Endothelial cell of umbilical vein (primary cell): ENCODE data around the gene PRDM10. TPM values are rescaled to one million over a fixed set of nuclear protein-coding genes. Genes with fewer than 3 reads are reported as not detected.

Experiments used
- BruUV-seq: library from RNA; stranded (reverse); fragments of 400-500 nt; replicated peaks from 2 replicates; lab custom pipeline; 2021; lab: Mats Ljungman, UMichigan
- CTCF ChIA-PET: fragments of 300-600, 350-600 bp; sonication (Branson Sonifier 250); formaldehyde crosslinking; loops from one replicate; lab custom pipeline; 2021; ENCODE audit warnings: antibody characterized with exemption, inconsistent platforms; lab: Charles Lee
- POLR2A ChIA-PET: fragments of 300-600, 350-600 bp; sonication (Branson Sonifier 250); formaldehyde crosslinking; loops from one replicate; lab custom pipeline; 2021; ENCODE audit warnings: antibody characterized with exemption, inconsistent platforms; lab: Charles Lee
- DNase-seq: peaks from one replicate; pipeline ENCODE4 v3.0.0-alpha.2; 2011; ENCODE audit warnings: low read depth, low spot score
- FAIRE-seq: peaks from 2 replicates; lab custom pipeline; 2011; peaks lifted over from hg19 to GRCh38; lab: Jason Lieb, UNC
- H2AFZ ChIP-seq: 2 replicates; pipeline ENCODE4 v1.6.0; 2012; ENCODE audit warnings: low read depth, low read length, control low read depth, inconsistent platforms
- H3K27ac ChIP-seq: 2 replicates; pipeline ENCODE4 v1.5.1; 2011; ENCODE audit warnings: low read depth, mild to moderate bottlenecking, control low read depth, low read length, moderate library complexity; ENCODE audit not compliant: insufficient read depth
- H3K27me3 ChIP-seq, 2 experiments: 2 replicates each; pipeline versions ENCODE4 v1.6.0 to v1.6.1; 2011; ENCODE audit warnings: low read length in 2 of 2, mixed read lengths in 1 of 2; ENCODE audit not compliant: control insufficient read depth in 2 of 2, insufficient read depth in 2 of 2
- H3K36me3 ChIP-seq, 2 experiments: 2 replicates in 1 of 2; 3 replicates in 1 of 2; pipeline ENCODE4 v1.5.1; 2011; ENCODE audit warnings: low read length in 2 of 2, mild to moderate bottlenecking in 1 of 2, moderate library complexity in 1 of 2; ENCODE audit not compliant: control insufficient read depth in 2 of 2, insufficient read depth in 2 of 2; ENCODE audit errors: extremely low read depth in 1 of 2
- H3K4me1 ChIP-seq: 3 replicates; pipeline ENCODE4 v1.5.1; 2011; ENCODE audit warnings: mild to moderate bottlenecking, low read length; ENCODE audit not compliant: control insufficient read depth, insufficient read depth; ENCODE audit errors: extremely low read depth
- H3K4me2 ChIP-seq: 2 replicates; pipeline ENCODE4 v1.6.1; 2011; ENCODE audit warnings: low read length, control low read depth, mixed read lengths; ENCODE audit not compliant: insufficient read depth
- H3K4me3 ChIP-seq, 3 experiments: fragments of 200-600 bp in 1 of 3; sonication (generic), shearing (Covaris generic) in 1 of 3; replicated peaks in 1 of 3; 2 replicates each; pipeline ENCODE4 v1.5.1; 2011 to 2016; ENCODE audit warnings: control low read depth in 3 of 3, low read length in 3 of 3, mild to moderate bottlenecking in 2 of 3, inconsistent platforms in 1 of 3, low read depth in 1 of 3, moderate library complexity in 1 of 3; ENCODE audit not compliant: insufficient read depth in 1 of 3
- H3K79me2 ChIP-seq: 2 replicates; pipeline ENCODE4 v1.6.0; 2012; ENCODE audit warnings: low read length, inconsistent platforms; ENCODE audit not compliant: control insufficient read depth, insufficient read depth
- H3K9ac ChIP-seq: replicated peaks from 2 replicates; pipeline ENCODE3; 2011; ENCODE audit warnings: low read length, control low read depth; ENCODE audit not compliant: insufficient read depth; ENCODE audit errors: extremely low read depth
- H3K9me1 ChIP-seq: replicated peaks from 3 replicates; pipeline ENCODE4 v1.6.0; 2011; ENCODE audit warnings: mild to moderate bottlenecking, low read length; ENCODE audit not compliant: control insufficient read depth, insufficient read depth; ENCODE audit errors: extremely low read depth
- H3K9me3 ChIP-seq: replicated peaks from 2 replicates; pipeline ENCODE4 v1.5.1; 2012; ENCODE audit warnings: low read length, inconsistent platforms; ENCODE audit not compliant: control insufficient read depth, insufficient read depth
- H4K20me1 ChIP-seq: replicated peaks from 2 replicates; pipeline ENCODE3; 2011; ENCODE audit warnings: mild to moderate bottlenecking, low read length; ENCODE audit not compliant: control insufficient read depth, insufficient read depth; ENCODE audit errors: extremely low read depth
- CTCF ChIP-seq, 2 donors: IDR thresholded peaks; 1 replicate in 1 of 2; 2 replicates in 1 of 2; pipeline ENCODE4 v1.5.1; 2011; ENCODE audit warnings: low read length in 2 of 2, mild to moderate bottlenecking in 2 of 2, moderate library complexity in 2 of 2, control low read depth in 1 of 2, inconsistent platforms in 1 of 2, low read depth in 1 of 2; ENCODE audit not compliant: insufficient read depth in 1 of 2; ENCODE audit errors: extremely low read depth in 1 of 2
- EZH2 ChIP-seq: IDR thresholded peaks from 2 replicates; pipeline ENCODE4 v1.6.1; 2012; ENCODE audit warnings: borderline replicate concordance, low read depth, mild to moderate bottlenecking, moderate library complexity, low read length, inconsistent platforms; ENCODE audit not compliant: severe bottlenecking
- FOS ChIP-seq: IDR thresholded peaks from 2 replicates; pipeline ENCODE4 v1.6.1; 2011; ENCODE audit warnings: mild to moderate bottlenecking, low read length, moderate library complexity, borderline replicate concordance; ENCODE audit not compliant: insufficient read depth
- GATA2 ChIP-seq: IDR thresholded peaks from 2 replicates; pipeline ENCODE4 v1.7.0; 2011; ENCODE audit warnings: low read depth, mild to moderate bottlenecking, moderate library complexity, mixed read lengths, low read length; ENCODE audit not compliant: insufficient read length, insufficient read depth
- JUN ChIP-seq: IDR thresholded peaks from 2 replicates; pipeline ENCODE4 v1.6.1; 2011; ENCODE audit warnings: borderline replicate concordance, low read depth; ENCODE audit not compliant: insufficient read length, insufficient read depth
- MAX ChIP-seq: IDR thresholded peaks from 2 replicates; pipeline ENCODE4 v1.6.1; 2011; ENCODE audit not compliant: insufficient read depth, insufficient read length
- MYC ChIP-seq: IDR thresholded peaks from one replicate; pipeline ENCODE4 v1.6.1; 2011; ENCODE audit warnings: mild to moderate bottlenecking, low read depth, low read length
- POLR2A ChIP-seq: IDR thresholded peaks from 2 replicates; pipeline ENCODE4 v1.6.1; 2012; ENCODE audit warnings: low read depth, mild to moderate bottlenecking, control low read depth, low read length
- POLR2AphosphoS5 ChIP-seq: IDR thresholded peaks from 2 replicates; pipeline ENCODE4 v1.6.1; 2012; ENCODE audit warnings: low read depth, mild to moderate bottlenecking, control low read depth, low read length, moderate library complexity; ENCODE audit not compliant: insufficient read depth
- dilution Hi-C: fragments of 300-500 bp; cut with MboI; formaldehyde crosslinking; loops from one replicate; pipeline ENCODE4 v1.15.0; 2019; ENCODE audit warnings: low sequenced_read_pairs; ENCODE audit not compliant: extremely low pct_ligation_motif_present
- intact Hi-C: fragments of 100-400 bp; cut with micrococcal nuclease; formaldehyde crosslinking; loops from one replicate; pipeline ENCODE4 v1.10.0; 2022
- polyA plus RNA-seq, 4 experiments: library from polyadenylated mRNA; depleted of rRNA in 3 of 4; stranded (reverse) in 3 of 4; unstranded in 1 of 4; fragments of >200 nt; gene quantifications; 2 replicates each; pipeline versions ENCODE4 v1.2.1 to v1.2.3, GENCODE V29; 2011 to 2012; ENCODE audit warnings: missing spikeins in 1 of 4
- total RNA-seq: library from RNA; stranded (reverse); gene quantifications from 2 replicates; pipeline ENCODE4 v1.2.3, GENCODE V29; 2021

PRDM10 gene
- total and polyA plus RNA-seq, 2 donors (not counting 3 experiments of a cell fraction or from before 2014, with no cell fraction given): 9.6 to 13.0 TPM

GRCh38 chr11:129999407-129999806 lies 3.2 kb downstream of the PRDM10 start:
- no peak overlapping the region for H3K9ac ChIP-seq
- no peak for DNase-seq
- ChIA-PET POLR2A (interaction anchor here (0.7 kb wide), 1 partner anchor 215 kb away, joined by 3 read pairs; no protein-coding TSS in a partner anchor), CTCF (no interaction called here)
- no peak overlapping the region for H3K4me2 ChIP-seq
- BruUV-seq: no TSS peak
- no peaks in the 10 kb centered on the region for H3K27me3 ChIP-seq
- H3K27ac ChIP-seq: no peak overlapping the region
- dilution Hi-C loops: no loop called here
- H3K4me1 ChIP-seq: peaks cover 15% of the 10 kb centered on the region
- H3K9me1 ChIP-seq: no peaks in the 10 kb centered on the region
- no peaks in the 10 kb centered on the region for H3K36me3 ChIP-seq
- H4K20me1 ChIP-seq: no peaks in the 10 kb centered on the region
- no peak for FAIRE-seq
- intact Hi-C loops: no loop called here
- peaks cover 31% of the 10 kb centered on the region for H3K79me2 ChIP-seq
- no peak overlapping the region for H3K4me3 ChIP-seq
- no peaks in the 10 kb centered on the region for H3K9me3 ChIP-seq
- H2AFZ ChIP-seq: no peak overlapping the region
- TF ChIP-seq CTCF (IDR thresholded peaks at IDR 0.05; ENCODE audit: extremely low read depth in 1 of 2, insufficient read depth in 1 of 2, low read depth in 1 of 2, low read length in 2 of 2) (no peak), MYC (no peak)

- no peak overlapping the region for H3K4me3 ChIP-seq
- no peak overlapping the region for H3K9ac ChIP-seq
- H3K27ac ChIP-seq: no peak overlapping the region
- no peaks in the 10 kb centered on the region for H3K9me1 ChIP-seq
- intact Hi-C loops: no loop called here
- no peak overlapping the region for H3K4me2 ChIP-seq
- dilution Hi-C loops: no loop called here
- no peak overlapping the region for H2AFZ ChIP-seq
- no peaks in the 10 kb centered on the region for H4K20me1 ChIP-seq
- no peak for TF ChIP-seq CTCF (IDR thresholded peaks at IDR 0.05; ENCODE audit: extremely low read depth in 1 of 2, insufficient read depth in 1 of 2, low read depth in 1 of 2, low read length in 2 of 2)
- no peak for TF ChIP-seq JUN
- TF ChIP-seq MAX: no peak
- no peak for TF ChIP-seq EZH2
- TF ChIP-seq GATA2: no peak
- TF ChIP-seq FOS: no peak
- TF ChIP-seq MYC: no peak
- TF ChIP-seq POLR2AphosphoS5: no peak
- no peak for TF ChIP-seq POLR2A
- H3K36me3 ChIP-seq: no peaks in the 10 kb centered on the region
- no peaks in the 10 kb centered on the region for H3K9me3 ChIP-seq
- DNase-seq: no peak
- H3K4me1 ChIP-seq: peaks cover 12% of the 10 kb centered on the region
- no peak for FAIRE-seq
- H3K27me3 ChIP-seq: no peaks in the 10 kb centered on the region
- peaks cover 31% of the 10 kb centered on the region for H3K79me2 ChIP-seq
- POLR2A ChIA-PET: interaction anchor here (0.7 kb wide), 1 partner anchor 216 kb away, joined by 3 read pairs; no protein-coding TSS in a partner anchor
- no TSS peak for BruUV-seq
- CTCF ChIA-PET: no interaction called here
These were observed 3.7 kb downstream of the PRDM10 start for GRCh38 chr11:129998905-129999304.
